MCF 10A (cell line): Measurements from ENCODE around the gene MISP. TPM values are rescaled to one million over a fixed set of nuclear protein-coding genes. Genes with fewer than 3 reads are reported as not detected.

Experiments used
- BruUV-seq: library from RNA; stranded (reverse); fragments of 400-500 nt; replicated peaks from 2 replicates; lab custom pipeline; 2021; lab: Mats Ljungman, UMichigan
- CTCF ChIA-PET: fragments of 300-600 bp; sonication (Branson Sonifier 250); formaldehyde crosslinking; extraction: SDS; loops from one replicate; lab custom pipeline; 2021; ENCODE audit warnings: antibody characterized with exemption, inconsistent platforms; lab: Yijun Ruan, JAX
- POLR2A ChIA-PET: fragments of 300-600, 350-650 bp; sonication (Branson Sonifier 250); formaldehyde crosslinking; extraction: SDS; loops from one replicate; lab custom pipeline; 2020; ENCODE audit warnings: antibody characterized with exemption, inconsistent platforms; lab: Yijun Ruan, JAX
- DNase-seq: peaks from one replicate; pipeline ENCODE4 v3.0.0-alpha.2; 2018; ENCODE audit not compliant: unreplicated experiment
- H3K27ac Mint-ChIP-seq: one replicate; pipeline ENCODE4 v1.8.0; 2022; ENCODE audit warnings: mild to moderate bottlenecking, low read depth, mixed read lengths; ENCODE audit not compliant: unreplicated experiment
- H3K27me3 Mint-ChIP-seq: one replicate; pipeline ENCODE4 v1.8.0; 2022; ENCODE audit warnings: mixed read lengths; ENCODE audit not compliant: insufficient read depth, unreplicated experiment
- H3K36me3 Mint-ChIP-seq: one replicate; pipeline ENCODE4 v1.8.0; 2022; ENCODE audit warnings: mild to moderate bottlenecking, moderate library complexity, mixed read lengths; ENCODE audit not compliant: insufficient read depth, unreplicated experiment
- H3K4me1 Mint-ChIP-seq: one replicate; pipeline ENCODE4 v1.8.0; 2022; ENCODE audit warnings: mixed read lengths; ENCODE audit not compliant: insufficient read depth, unreplicated experiment
- H3K4me3 Mint-ChIP-seq: one replicate; pipeline ENCODE4 v1.8.0; 2022; ENCODE audit warnings: mild to moderate bottlenecking, moderate library complexity, mixed read lengths; ENCODE audit not compliant: unreplicated experiment
- H3K9me3 Mint-ChIP-seq: one replicate; pipeline ENCODE4 v1.8.0; 2022; ENCODE audit warnings: mixed read lengths; ENCODE audit not compliant: unreplicated experiment
- intact Hi-C: fragments of 100-400 bp; cut with micrococcal nuclease; formaldehyde crosslinking; loops from 2 replicates; pipeline ENCODE4 v1.14.1; 2022
- total RNA-seq: library from RNA; stranded (reverse); gene quantifications from 2 replicates; pipeline ENCODE4 v1.2.3, GENCODE V29; 2022
- TF ChIP-seq, protein P1 (sequence below): fragments of 200-600 bp; IDR thresholded peaks from one replicate; pipeline ENCODE4 v1.8.0; 2022; ENCODE audit warnings: antibody characterized with exemption, mild to moderate bottlenecking; ENCODE audit not compliant: unreplicated experiment

MISP gene
- total RNA-seq, 1 experiment from 2014 or later: 33.7 TPM

DNA sequence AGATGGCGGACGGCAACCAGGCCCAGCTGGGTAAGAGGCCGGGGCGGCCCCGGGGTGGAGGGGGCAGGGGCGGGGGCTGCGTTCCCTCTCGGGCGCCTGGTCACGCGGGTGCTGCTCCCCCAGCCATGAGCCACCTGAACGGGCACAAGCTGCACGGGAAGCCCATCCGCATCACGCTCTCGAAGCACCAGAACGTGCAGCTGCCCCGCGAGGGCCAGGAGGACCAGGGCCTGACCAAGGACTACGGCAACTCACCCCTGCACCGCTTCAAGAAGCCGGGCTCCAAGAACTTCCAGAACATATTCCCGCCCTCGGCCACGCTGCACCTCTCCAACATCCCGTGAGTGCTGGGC is 57.5 kb downstream of the MISP start:
- intact Hi-C loops: no loop called here
- no peak for DNase-seq
- CTCF ChIA-PET: no interaction called here
- no peaks in the 10 kb centered on the region for H3K4me1 Mint-ChIP-seq
- BruUV-seq: no TSS peak
- H3K4me3 Mint-ChIP-seq: no peak overlapping the region
- peaks cover 74% of the 10 kb centered on the region for H3K36me3 Mint-ChIP-seq
- POLR2A ChIA-PET: interaction anchor here (1.3 to 1.5 kb wide), 2 partner anchors 10 kb away, joined by 3 read pairs; no protein-coding TSS in a partner anchor
- no peak overlapping the region for H3K27ac Mint-ChIP-seq
- TF ChIP-seq, protein P1, sequence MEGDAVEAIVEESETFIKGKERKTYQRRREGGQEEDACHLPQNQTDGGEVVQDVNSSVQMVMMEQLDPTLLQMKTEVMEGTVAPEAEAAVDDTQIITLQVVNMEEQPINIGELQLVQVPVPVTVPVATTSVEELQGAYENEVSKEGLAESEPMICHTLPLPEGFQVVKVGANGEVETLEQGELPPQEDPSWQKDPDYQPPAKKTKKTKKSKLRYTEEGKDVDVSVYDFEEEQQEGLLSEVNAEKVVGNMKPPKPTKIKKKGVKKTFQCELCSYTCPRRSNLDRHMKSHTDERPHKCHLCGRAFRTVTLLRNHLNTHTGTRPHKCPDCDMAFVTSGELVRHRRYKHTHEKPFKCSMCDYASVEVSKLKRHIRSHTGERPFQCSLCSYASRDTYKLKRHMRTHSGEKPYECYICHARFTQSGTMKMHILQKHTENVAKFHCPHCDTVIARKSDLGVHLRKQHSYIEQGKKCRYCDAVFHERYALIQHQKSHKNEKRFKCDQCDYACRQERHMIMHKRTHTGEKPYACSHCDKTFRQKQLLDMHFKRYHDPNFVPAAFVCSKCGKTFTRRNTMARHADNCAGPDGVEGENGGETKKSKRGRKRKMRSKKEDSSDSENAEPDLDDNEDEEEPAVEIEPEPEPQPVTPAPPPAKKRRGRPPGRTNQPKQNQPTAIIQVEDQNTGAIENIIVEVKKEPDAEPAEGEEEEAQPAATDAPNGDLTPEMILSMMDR: no peak
- H3K9me3 Mint-ChIP-seq: no peaks in the 10 kb centered on the region
- no peaks in the 10 kb centered on the region for H3K27me3 Mint-ChIP-seq

DNA sequence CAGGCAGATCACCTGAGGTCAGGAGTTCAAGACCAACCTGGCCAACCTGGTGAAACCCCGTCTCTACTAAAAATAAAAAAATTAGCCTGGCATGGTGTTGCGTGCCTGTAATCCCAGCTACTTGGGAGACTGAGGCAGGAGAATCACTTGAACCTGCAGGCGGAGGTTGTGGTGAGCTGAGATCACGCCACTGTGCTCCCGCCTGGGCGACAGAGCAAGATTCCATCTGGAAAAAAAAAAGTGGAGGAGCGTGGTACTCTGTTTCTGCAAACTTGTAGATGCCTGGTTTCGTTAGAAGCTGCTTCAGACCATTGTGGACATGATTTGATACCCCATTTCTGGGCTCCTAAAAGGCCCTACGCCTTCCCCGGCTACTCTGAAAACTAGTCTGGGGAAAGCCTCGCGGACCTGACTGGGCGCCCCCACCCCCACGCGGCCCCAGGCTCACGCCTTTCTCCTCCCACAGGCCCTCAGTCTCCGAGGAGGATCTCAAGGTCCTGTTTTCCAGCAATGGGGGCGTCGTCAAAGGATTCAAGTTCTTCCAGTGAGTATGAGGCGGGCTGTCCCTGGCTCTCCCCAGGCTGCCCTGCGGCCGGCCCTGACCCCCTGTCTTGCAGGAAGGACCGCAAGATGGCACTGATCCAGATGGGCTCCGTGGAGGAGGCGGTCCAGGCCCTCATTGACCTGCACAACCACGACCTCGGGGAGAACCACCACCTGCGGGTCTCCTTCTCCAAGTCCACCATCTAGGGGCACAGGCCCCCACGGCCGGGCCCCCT is 59.4 kb downstream of the MISP start:
- H3K9me3 Mint-ChIP-seq: no peaks in the 10 kb centered on the region
- peaks cover 77% of the 10 kb centered on the region for H3K36me3 Mint-ChIP-seq
- intact Hi-C loops: no loop called here
- POLR2A ChIA-PET: interaction anchor here (0.6 to 1.2 kb wide), 5 partner anchors 9 to 788 kb away, joined by 3 to 4 read pairs (median 3); partner anchors contain the start of genes MED16 and RNU6-9
- H3K27ac Mint-ChIP-seq: no peak overlapping the region
- TF ChIP-seq, protein P1: no peak
- H3K4me1 Mint-ChIP-seq: no peaks in the 10 kb centered on the region
- CTCF ChIA-PET: interaction anchor here (0.7 kb wide), 1 partner anchor 110 kb away, joined by 3 read pairs; no protein-coding TSS in a partner anchor
- DNase-seq: no peak
- H3K4me3 Mint-ChIP-seq: no peak overlapping the region
- H3K27me3 Mint-ChIP-seq: no peaks in the 10 kb centered on the region
- BruUV-seq: no TSS peak

DNA sequence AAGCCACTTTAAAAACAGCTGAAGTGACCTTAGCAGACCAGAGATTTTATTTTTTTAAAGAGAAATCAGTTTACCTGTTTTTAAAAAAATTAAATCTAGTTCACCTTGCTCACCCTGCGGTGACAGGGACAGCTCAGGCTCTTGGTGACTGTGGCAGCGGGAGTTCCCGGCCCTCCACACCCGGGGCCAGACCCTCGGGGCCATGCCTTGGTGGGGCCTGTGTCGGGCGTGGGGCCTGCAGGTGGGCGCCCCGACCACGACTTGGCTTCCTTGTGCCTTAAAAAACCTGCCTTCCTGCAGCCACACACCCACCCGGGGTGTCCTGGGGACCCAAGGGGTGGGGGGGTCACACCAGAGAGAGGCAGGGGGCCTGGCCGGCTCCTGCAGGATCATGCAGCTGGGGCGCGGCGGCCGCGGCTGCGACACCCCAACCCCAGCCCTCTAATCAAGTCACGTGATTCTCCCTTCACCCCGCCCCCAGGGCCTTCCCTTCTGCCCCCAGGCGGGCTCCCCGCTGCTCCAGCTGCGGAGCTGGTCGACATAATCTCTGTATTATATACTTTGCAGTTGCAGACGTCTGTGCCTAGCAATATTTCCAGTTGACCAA is 60.1 kb downstream of the MISP start:
- H3K27ac Mint-ChIP-seq: no peak overlapping the region
- H3K36me3 Mint-ChIP-seq: peaks cover 76% of the 10 kb centered on the region
- no peaks in the 10 kb centered on the region for H3K9me3 Mint-ChIP-seq
- intact Hi-C loops: no loop called here
- CTCF ChIA-PET: interaction anchor here (0.7 kb wide), 1 partner anchor 109 kb away, joined by 3 read pairs; no protein-coding TSS in a partner anchor
- no peaks in the 10 kb centered on the region for H3K4me1 Mint-ChIP-seq
- TF ChIP-seq, protein P1: no peak
- no TSS peak for BruUV-seq
- no peak overlapping the region for H3K4me3 Mint-ChIP-seq
- POLR2A ChIA-PET: interaction anchor here (0.7 kb wide), 1 partner anchor 12 kb away, joined by 3 read pairs; no protein-coding TSS in a partner anchor
- no peak for DNase-seq
- no peaks in the 10 kb centered on the region for H3K27me3 Mint-ChIP-seq

DNA sequence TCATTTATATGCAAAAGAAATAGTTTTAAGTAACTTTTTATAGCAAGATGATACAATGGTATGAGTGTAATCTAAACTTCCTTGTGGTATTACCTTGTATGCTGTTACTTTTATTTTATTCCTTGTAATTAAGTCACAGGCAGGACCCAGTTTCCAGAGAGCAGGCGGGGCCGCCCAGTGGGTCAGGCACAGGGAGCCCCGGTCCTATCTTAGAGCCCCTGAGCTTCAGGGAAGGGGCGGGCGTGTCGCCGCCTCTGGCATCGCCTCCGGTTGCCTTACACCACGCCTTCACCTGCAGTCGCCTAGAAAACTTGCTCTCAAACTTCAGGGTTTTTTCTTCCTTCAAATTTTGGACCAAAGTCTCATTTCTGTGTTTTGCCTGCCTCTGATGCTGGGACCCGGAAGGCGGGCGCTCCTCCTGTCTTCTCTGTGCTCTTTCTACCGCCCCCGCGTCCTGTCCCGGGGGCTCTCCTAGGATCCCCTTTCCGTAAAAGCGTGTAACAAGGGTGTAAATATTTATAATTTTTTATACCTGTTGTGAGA is 60.7 kb downstream of the MISP start:
- DNase-seq: no peak
- no peak overlapping the region for H3K4me3 Mint-ChIP-seq
- H3K36me3 Mint-ChIP-seq: peaks cover 79% of the 10 kb centered on the region
- no peaks in the 10 kb centered on the region for H3K27me3 Mint-ChIP-seq
- TF ChIP-seq, protein P1: no peak
- ChIA-PET POLR2A (interaction anchor here (0.7 kb wide), 1 partner anchor 12 kb away, joined by 3 read pairs; no protein-coding TSS in a partner anchor), CTCF (no interaction called here)
- intact Hi-C loops: no loop called here
- no peak overlapping the region for H3K27ac Mint-ChIP-seq
- peaks cover 6% of the 10 kb centered on the region for H3K4me1 Mint-ChIP-seq
- peaks cover 6% of the 10 kb centered on the region for H3K9me3 Mint-ChIP-seq
- TSS peak; percentile 63 for BruUV-seq
